Measurements from ENCODE around the gene NEO1.

DNA sequence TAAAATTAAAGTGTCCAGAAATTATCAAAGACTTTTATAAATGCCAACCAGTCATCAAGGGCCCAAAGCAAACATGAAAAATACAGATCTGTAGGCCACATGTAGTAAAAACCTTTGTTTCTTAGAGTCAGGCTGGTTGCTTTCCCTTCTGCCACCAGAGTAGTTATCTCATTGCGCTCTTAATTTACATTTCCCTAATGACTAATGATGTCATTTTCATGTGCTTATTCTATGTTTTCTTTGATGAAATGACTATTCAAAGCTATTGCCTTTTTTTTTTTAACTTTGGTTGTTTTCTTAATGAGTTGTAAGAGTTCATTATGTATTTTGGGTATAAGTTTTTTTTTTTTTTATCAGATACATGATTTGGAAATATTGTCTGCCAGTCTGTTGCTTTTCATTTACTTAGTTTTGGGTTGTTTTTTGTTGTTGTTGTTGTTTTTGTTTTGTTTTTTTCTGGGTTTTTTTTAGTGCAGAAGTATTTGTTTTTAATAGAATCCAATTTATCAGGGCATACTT lies 175.9 kb downstream of the NEO1 start:
- TF ChIP-seq CTCF (IDR thresholded peaks at IDR 0.05; ENCODE audit: borderline replicate concordance, extremely low read depth, low read length, poor library complexity, severe bottlenecking) (no peak), EZH2 (IDR thresholded peaks at IDR 0.05; ENCODE audit: borderline replicate concordance, low read depth, low read length, severe bottlenecking) (no peak)
